ENCODE results near the gene DUSP22.

Gene DUSP22

DNA sequence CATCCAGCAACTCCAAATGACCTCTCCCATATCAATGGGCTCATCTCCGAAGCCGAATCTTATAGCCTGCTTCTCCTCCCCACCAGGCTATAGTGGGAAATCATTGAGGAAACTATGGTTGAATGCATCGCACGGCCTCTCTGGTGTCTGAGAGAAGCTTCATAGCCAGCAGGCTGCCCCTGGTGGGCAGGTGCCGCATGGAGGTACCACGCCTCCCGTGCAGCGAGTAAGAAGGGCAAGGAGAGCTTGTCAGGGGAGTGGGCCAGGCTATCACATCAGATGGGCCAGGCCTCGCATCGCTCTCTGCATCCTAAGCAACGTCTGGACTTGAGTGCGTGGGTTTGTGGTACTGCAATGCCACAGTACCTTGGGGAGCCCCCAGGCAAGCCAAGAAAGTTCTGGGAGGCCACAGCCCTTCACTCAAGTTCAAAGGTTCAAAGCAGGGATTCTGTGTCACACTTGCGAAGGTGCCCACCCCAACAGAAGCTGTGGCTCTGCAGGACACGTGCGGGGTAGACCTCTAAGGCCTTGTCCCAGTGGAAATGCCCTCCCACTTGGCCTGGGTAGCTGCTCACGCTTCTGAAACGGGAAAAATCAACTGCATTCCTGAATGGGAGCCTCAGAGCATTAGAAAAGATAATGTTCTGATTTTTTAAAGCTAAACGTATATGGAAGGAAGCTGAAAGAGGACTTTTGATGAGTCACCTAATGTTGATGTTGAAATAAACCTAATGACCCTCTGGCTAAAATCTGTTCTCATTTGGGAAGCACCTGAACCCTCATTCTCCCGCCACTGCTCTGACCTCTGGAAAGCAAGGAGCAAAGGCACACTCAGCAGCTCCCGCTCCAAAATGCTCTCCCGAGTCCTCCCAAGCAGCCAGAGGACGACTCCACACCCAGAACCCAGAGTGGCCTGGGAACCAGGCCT lies 90.9 kb downstream of the DUSP22 start:
- no peak for TF ChIP-seq GATA1 (IDR thresholded peaks at IDR 0.05; ENCODE audit: low read depth, low read length)
- TF ChIP-seq POLR2A (IDR thresholded peaks at IDR 0.05; ENCODE audit: low read length) = no peak
- no peak for DNase-seq

GRCh38 chr6:383856-384255 lies 91.6 kb downstream of the DUSP22 start:
- no peak for DNase-seq
- no peak for TF ChIP-seq POLR2A (IDR thresholded peaks at IDR 0.05; ENCODE audit: low read length)
- no peak for TF ChIP-seq GATA1 (IDR thresholded peaks at IDR 0.05; ENCODE audit: low read depth, low read length)

GRCh38 chr6:384898-385297 lies 92.6 kb downstream of the DUSP22 start:
- TF ChIP-seq POLR2A (IDR thresholded peaks at IDR 0.05; ENCODE audit: low read length) = no peak
- no peak for TF ChIP-seq GATA1 (IDR thresholded peaks at IDR 0.05; ENCODE audit: low read depth, low read length)
- DNase-seq = no peak

- TF ChIP-seq POLR2A (IDR thresholded peaks at IDR 0.05; ENCODE audit: low read length) = no peak
- TF ChIP-seq GATA1 (IDR thresholded peaks at IDR 0.05; ENCODE audit: low read depth, low read length) = no peak
- no peak for DNase-seq
Measured at GRCh38 chr6:385614-386013, 93.3 kb downstream of the DUSP22 start.

DNA sequence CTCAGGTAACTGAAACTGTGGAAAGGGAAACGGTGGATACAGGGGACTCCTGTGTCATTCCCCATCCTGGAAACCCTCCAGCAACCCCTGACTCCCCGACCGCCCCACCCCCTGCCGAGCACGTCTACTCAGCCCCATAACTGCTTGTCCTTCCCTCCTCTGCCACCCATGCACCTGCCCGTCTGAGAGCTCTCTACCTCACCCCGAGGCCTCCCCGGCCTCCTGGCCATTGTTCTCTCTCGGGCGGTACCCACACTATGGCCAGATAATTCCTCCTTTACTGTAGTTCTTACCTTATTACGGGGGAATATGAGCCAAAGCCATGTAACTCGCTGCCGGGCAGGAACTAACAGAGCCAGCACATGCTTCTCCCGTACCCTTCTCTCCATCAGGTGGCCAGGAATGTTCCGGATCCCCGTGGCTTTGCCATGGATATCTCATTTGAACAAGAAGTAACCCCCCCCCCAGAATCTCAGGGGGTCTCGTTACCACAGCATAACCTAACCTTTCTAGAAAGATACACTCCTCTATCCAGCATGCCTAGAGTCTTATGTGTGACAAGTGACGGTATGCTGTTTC lies 94.5 kb downstream of the DUSP22 start:
- TF ChIP-seq GATA1 (IDR thresholded peaks at IDR 0.05; ENCODE audit: low read depth, low read length) (no peak), POLR2A (IDR thresholded peaks at IDR 0.05; ENCODE audit: low read length) (no peak)
- DNase-seq = no peak

GRCh38 chr6:387293-387741 lies 95.0 kb downstream of the DUSP22 start:
- DNase-seq = no peak

DNA sequence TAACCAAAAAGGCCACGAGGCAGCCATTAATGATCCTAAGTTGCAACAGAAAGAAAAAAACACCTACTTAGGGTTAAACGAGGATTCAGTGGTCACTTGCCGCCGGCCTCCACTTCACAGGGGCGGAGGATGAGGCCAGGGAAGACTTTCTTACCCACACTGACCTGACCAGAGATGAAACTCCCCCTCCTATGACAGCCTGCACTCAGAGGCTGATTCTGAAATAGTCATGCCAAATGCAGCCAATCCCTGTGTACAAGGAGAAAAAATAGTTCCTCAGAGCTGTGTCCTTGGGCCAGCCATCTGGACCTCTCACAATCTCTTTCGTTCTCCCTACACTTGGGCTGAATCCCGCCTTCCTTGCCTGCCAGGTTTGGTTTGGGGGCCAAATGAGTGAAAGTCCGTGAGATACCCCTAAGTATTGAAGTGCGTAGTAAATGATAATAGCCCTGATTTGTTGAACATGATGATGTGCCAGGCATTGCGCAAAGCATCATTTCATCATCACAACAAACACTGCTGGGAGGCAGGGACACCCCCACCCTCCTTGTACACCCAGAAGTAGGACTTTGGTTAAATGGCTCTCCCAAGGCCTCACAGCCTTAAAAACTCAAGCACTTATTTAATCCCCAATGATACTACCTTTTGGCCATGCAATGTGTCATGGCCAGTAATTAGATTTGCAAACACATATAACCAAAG lies 96.1 kb downstream of the DUSP22 start:
- DNase-seq = peak in 1 of 2 experiments; percentile 1
- TF ChIP-seq GATA1 (IDR thresholded peaks at IDR 0.05; ENCODE audit: low read depth, low read length) = no peak
- no peak for TF ChIP-seq POLR2A (IDR thresholded peaks at IDR 0.05; ENCODE audit: low read length)

More at GRCh38 chr6:387293-387741, 95.0 kb downstream of the DUSP22 start:
- TF ChIP-seq POLR2A (IDR thresholded peaks at IDR 0.05; ENCODE audit: low read length) (no peak), GATA1 (IDR thresholded peaks at IDR 0.05; ENCODE audit: low read depth, low read length) (no peak)

DNA sequence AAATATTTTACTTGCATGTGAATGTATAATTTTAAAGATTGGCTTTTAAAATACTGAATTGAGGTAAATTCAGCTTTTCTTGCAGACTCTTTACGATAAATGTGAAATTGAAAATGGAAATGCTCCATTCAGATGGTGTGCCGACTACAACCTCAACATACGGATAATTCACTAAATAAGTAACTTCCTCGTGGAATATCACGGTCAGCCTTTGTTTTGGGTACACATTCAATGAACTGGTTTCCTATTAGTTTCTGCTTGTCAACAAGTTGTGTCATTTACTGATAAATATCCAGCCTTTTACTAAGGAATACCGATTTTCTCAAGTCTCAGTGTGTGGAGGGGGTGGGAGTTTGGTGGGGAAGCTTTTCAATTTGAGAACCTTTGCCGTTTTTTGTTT lies 96.9 kb downstream of the DUSP22 start:
- TF ChIP-seq GATA1 (IDR thresholded peaks at IDR 0.05; ENCODE audit: low read depth, low read length) (no peak), POLR2A (IDR thresholded peaks at IDR 0.05; ENCODE audit: low read length) (no peak)

DNA sequence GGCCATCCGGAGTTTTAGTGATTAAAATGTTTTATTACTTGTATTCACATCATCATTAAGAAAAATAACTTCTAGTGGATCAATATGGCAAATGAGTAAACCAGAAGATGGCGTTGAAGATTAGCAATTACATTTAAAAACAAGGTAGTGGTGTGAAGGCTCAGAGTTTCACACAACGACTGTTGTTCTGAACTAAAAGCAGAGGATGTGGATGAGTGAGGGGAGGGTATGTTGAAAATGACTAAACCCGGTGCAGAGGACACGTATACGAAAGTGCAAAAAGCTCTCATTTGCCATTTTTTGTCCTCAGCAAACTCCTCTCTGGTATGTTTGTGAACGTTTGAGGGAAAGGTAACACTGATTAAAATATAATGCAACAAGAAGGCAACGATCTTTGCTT lies 97.3 kb downstream of the DUSP22 start:
- TF ChIP-seq GATA1 (IDR thresholded peaks at IDR 0.05; ENCODE audit: low read depth, low read length) = no peak
- no peak for TF ChIP-seq POLR2A (IDR thresholded peaks at IDR 0.05; ENCODE audit: low read length)
- no peak for DNase-seq

More for the DNA sequence above, 96.9 kb downstream of the DUSP22 start:
- no peak for DNase-seq

DNA sequence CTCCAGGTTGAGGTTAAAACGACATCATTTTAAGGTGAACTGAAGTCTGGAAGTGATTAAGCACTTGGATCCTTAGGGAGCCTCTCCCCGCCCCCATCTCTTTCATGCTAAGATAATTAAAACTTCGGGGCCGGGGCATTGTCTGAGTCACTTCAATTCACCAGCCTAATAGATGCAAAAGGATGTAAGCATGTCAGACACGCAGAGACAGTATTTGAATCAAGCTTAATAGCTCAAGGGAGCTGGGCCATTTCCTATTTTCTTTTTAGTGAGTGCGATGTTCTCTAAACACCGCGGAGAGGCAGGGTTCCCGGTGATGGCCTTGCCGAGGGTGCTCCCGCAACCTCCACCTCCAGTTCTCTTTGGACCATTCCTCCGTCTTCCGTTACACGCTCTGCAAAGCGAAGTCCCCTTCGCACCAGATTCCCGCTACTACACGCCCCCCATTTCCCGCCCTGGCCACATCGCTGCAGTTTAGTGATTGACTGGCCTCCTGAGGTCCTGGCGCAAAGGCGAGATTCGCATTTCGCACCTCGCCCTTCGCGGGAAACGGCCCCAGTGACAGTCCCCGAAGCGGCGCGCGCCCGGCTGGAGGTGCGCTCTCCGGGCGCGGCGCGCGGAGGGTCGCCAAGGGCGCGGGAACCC lies 98.7 kb downstream of the DUSP22 start:
- DNase-seq = no peak
- TF ChIP-seq GATA1 (IDR thresholded peaks at IDR 0.05; ENCODE audit: low read depth, low read length) = no peak
- TF ChIP-seq POLR2A (IDR thresholded peaks at IDR 0.05; ENCODE audit: low read length) = no peak

DNA sequence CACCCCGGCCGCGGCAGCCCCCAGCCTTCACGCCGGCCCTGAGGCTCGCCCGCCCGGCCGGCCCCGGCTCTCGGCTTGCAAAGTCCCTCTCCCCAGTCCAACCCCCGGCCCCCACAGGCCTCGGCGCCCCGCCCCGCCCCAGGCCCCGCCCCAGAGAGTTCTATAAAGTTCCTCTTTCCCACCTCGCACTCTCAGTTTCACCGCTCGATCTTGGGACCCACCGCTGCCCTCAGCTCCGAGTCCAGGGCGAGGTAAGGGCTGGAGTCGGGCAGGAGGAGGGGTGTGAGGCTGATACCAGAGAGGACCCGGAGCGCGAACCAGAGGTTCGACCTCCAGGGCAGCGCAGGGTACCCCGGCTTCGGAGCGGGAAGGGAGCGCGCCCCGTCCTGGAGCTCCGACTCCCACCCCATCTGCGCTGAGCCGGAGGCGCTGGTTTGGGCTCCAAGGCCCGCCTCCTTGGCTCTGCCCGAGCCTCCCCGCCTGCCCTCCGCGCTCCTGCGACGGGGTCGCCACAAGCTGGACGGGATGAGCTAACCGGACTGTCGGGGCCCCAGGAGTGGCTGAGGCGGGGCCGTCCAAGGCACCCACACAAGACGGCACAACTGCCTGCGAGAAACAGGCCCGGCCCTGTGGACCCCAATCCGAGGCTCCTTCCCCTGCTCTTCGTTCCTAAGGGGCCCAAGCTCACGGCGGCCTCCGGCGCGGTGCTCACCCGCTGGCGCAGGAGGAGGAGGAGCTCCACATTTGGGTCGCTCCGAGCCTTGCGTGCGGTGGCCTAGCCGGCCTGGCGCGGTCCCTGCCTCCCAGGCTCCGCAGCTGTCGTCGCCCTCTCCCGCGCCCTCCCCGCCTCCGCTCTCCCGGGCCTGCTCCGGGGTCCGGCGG lies 99.5 kb downstream of the DUSP22 start, which contains the start of gene IRF4:
Gene IRF4 (plus strand): TSS at position 194 of the 882 bp plus-strand sequence. CDS start 1,401 bp downstream, outside the sequence.
- TF ChIP-seq POLR2A (IDR thresholded peaks at IDR 0.05; ENCODE audit: low read length) (no peak), GATA1 (IDR thresholded peaks at IDR 0.05; ENCODE audit: low read depth, low read length) (no peak)
- no peak for DNase-seq
